ENCODE measurements around the gene KRTDAP. TPM values are rescaled to one million over a fixed set of nuclear protein-coding genes. Genes with fewer than 3 reads are reported as not detected.

KRTDAP gene
- total and polyA plus RNA-seq, 9 of the 15 experiments (the other 6 are each of a cell fraction or from before 2014, with no cell fraction given) = not detected

- TF ChIP-seq SMAD4 (CRISPR knock-in tag; conservative IDR thresholded peaks at IDR 0.05) (no peak), MCM3 (IDR thresholded peaks at IDR 0.05) (no peak), MGA (IDR thresholded peaks at IDR 0.05) (no peak), RBFOX2 (IDR thresholded peaks at IDR 0.05; ENCODE audit: low read depth, low read length) (no peak), ZNF696 (CRISPR knock-in tag; conservative IDR thresholded peaks at IDR 0.05) (no peak), CHD1 (IDR thresholded peaks at IDR 0.05; ENCODE audit: low read length) (no peak), TCF15 (CRISPR knock-in tag; IDR thresholded peaks at IDR 0.05) (no peak), PHB (CRISPR knock-in tag; IDR thresholded peaks at IDR 0.05) (no peak), SMAD1 (IDR thresholded peaks at IDR 0.05; ENCODE audit: low read depth, low read length, partially characterized antibody) (no peak)
Measured at GRCh38 chr19:35454663-35455062, 35.6 kb downstream of the KRTDAP start (continued).

Measured in K562 (cell line).